ENCODE data around the gene PUSL1.

DNA sequence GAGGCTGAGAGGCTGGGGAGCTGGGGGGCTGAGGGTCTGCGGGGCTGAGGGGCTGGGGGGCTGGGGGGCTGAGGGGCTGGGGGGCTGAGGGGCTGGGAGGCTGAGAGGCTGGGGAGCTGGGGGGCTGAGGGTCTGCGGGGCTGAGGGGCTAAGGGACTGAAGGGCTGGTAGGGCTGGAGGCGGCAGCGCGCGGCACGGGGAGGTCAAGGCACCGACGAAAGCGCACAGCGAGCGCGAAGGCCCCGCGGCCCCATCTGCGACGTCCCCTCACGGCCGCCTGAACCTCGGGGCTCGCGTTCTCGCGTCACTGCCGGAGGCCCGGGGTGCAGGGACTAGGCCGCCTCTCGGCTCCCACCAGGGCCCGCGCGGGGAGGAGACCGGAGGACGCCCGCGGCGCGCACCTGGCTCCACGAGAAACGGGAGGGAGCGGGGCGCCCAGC lies 15.7 kb downstream of the PUSL1 start:
- TF ChIP-seq, protein P1, sequence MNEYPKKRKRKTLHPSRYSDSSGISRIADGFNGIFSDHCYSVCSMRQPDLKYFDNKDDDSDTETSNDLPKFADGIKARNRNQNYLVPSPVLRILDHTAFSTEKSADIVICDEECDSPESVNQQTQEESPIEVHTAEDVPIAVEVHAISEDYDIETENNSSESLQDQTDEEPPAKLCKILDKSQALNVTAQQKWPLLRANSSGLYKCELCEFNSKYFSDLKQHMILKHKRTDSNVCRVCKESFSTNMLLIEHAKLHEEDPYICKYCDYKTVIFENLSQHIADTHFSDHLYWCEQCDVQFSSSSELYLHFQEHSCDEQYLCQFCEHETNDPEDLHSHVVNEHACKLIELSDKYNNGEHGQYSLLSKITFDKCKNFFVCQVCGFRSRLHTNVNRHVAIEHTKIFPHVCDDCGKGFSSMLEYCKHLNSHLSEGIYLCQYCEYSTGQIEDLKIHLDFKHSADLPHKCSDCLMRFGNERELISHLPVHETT (tag by site-specific recombination; IDR thresholded peaks at IDR 0.05): no peak
- TF ChIP-seq ZNF274 (IDR thresholded peaks at IDR 0.05; ENCODE audit: low read length) (no peak), ZNF274 (tag by site-specific recombination; IDR thresholded peaks at IDR 0.05; ENCODE audit: borderline replicate concordance) (no peak), ZNF843 (tag by site-specific recombination; IDR thresholded peaks at IDR 0.05) (no peak)

Data from HEK293 (cell line).